ENCODE data around the gene TTC13. TPM values are rescaled to one million over a fixed set of nuclear protein-coding genes. Genes with fewer than 3 reads are reported as not detected.

The TTC13 gene
- total RNA-seq, 2 experiments from 2014 or later, result 30.8 to 39.2 TPM

- Mint-ChIP-seq H3K36me3 (peaks cover 56% of the 10 kb centered on the region), H3K9me3 (ENCODE audit: low read depth) (no peaks in the 10 kb centered on the region), H3K4me1 (peaks cover 2% of the 10 kb centered on the region), H3K27me3 (no peaks in the 10 kb centered on the region), H3K27ac (no peak overlapping the region), H3K4me3 (no peak overlapping the region)
- no peak for ATAC-seq
- DNase-seq, result no peak
- CTCF ChIA-PET, result interaction anchor here (1.0 to 3.2 kb wide), 3 partner anchors 13 to 40 kb away, joined by 3 to 7 read pairs (median 4); partner anchors contain the start of genes ARV1 and TTC13
These were observed 20.3 kb downstream of the TTC13 start for GRCh38 chr1:230958370-230958769.

GRCh38 chr1:230957580-230957989, 21.1 kb downstream of the TTC13 start:
- Mint-ChIP-seq H3K9me3 (ENCODE audit: low read depth) (no peaks in the 10 kb centered on the region), H3K36me3 (peaks cover 53% of the 10 kb centered on the region), H3K4me1 (peaks cover 2% of the 10 kb centered on the region), H3K4me3 (no peak overlapping the region), H3K27ac (no peak overlapping the region), H3K27me3 (no peaks in the 10 kb centered on the region)
- CTCF ChIA-PET, result interaction anchor here (1.0 to 3.2 kb wide), 3 partner anchors 14 to 39 kb away, joined by 3 to 7 read pairs (median 4); partner anchors contain the start of genes ARV1 and TTC13
- ATAC-seq, result no peak
- no peak for DNase-seq

GRCh38 chr1:230950404-230950803, 28.3 kb downstream of the TTC13 start:
- H3K4me1 Mint-ChIP-seq, result no peaks in the 10 kb centered on the region
- H3K27ac Mint-ChIP-seq, result no peak overlapping the region
- no peaks in the 10 kb centered on the region for H3K27me3 Mint-ChIP-seq
- H3K36me3 Mint-ChIP-seq, result peaks cover 24% of the 10 kb centered on the region
- CTCF ChIA-PET, result no interaction called here
- H3K9me3 Mint-ChIP-seq (ENCODE audit: low read depth), result no peaks in the 10 kb centered on the region
- H3K4me3 Mint-ChIP-seq, result no peak overlapping the region
- DNase-seq (no peak), ATAC-seq (no peak)

GRCh38 chr1:230948903-230949302, 29.8 kb downstream of the TTC13 start:
- CTCF ChIA-PET, result no interaction called here
- ATAC-seq (no peak), DNase-seq (no peak)
- Mint-ChIP-seq H3K4me3 (no peak overlapping the region), H3K9me3 (ENCODE audit: low read depth) (no peaks in the 10 kb centered on the region), H3K4me1 (no peaks in the 10 kb centered on the region), H3K36me3 (peaks cover 27% of the 10 kb centered on the region), H3K27ac (no peak overlapping the region), H3K27me3 (no peaks in the 10 kb centered on the region)

GRCh38 chr1:230948301-230948700, 30.4 kb downstream of the TTC13 start:
- no peak overlapping the region for H3K27ac Mint-ChIP-seq
- CTCF ChIA-PET, result no interaction called here
- no peaks in the 10 kb centered on the region for H3K9me3 Mint-ChIP-seq (ENCODE audit: low read depth)
- no peak for ATAC-seq
- H3K4me1 Mint-ChIP-seq, result no peaks in the 10 kb centered on the region
- DNase-seq, result no peak
- H3K36me3 Mint-ChIP-seq, result peaks cover 23% of the 10 kb centered on the region
- H3K4me3 Mint-ChIP-seq, result no peak overlapping the region
- H3K27me3 Mint-ChIP-seq, result no peaks in the 10 kb centered on the region

- no peak for ATAC-seq
- CTCF ChIA-PET, result no interaction called here
These were observed 35.5 kb downstream of the TTC13 start for GRCh38 chr1:230943048-230943593.

GRCh38 chr1:230940848-230941247, 37.8 kb downstream of the TTC13 start:
- peaks cover 27% of the 10 kb centered on the region for H3K36me3 Mint-ChIP-seq

More at GRCh38 chr1:230943048-230943593, 35.5 kb downstream of the TTC13 start:
- DNase-seq, result no peak
- Mint-ChIP-seq H3K27me3 (no peaks in the 10 kb centered on the region), H3K27ac (no peak overlapping the region), H3K9me3 (ENCODE audit: low read depth) (no peaks in the 10 kb centered on the region), H3K4me3 (no peak overlapping the region), H3K36me3 (peaks cover 33% of the 10 kb centered on the region), H3K4me1 (peaks cover 5% of the 10 kb centered on the region)

GRCh38 chr1:230939806-230940489, 38.7 kb downstream of the TTC13 start:
- Mint-ChIP-seq H3K9me3 (ENCODE audit: low read depth) (no peaks in the 10 kb centered on the region), H3K4me3 (no peak overlapping the region), H3K36me3 (peaks cover 23% of the 10 kb centered on the region), H3K27ac (no peak overlapping the region), H3K4me1 (peaks cover 16% of the 10 kb centered on the region), H3K27me3 (no peaks in the 10 kb centered on the region)
- no peak for ATAC-seq
- DNase-seq, result no peak
- CTCF ChIA-PET, result no interaction called here

More at GRCh38 chr1:230940848-230941247, 37.8 kb downstream of the TTC13 start:
- no peaks in the 10 kb centered on the region for H3K9me3 Mint-ChIP-seq (ENCODE audit: low read depth)
- no peak for DNase-seq
- CTCF ChIA-PET, result no interaction called here
- H3K4me1 Mint-ChIP-seq, result peaks cover 16% of the 10 kb centered on the region
- no peak for ATAC-seq
- no peak overlapping the region for H3K4me3 Mint-ChIP-seq
- H3K27me3 Mint-ChIP-seq, result no peaks in the 10 kb centered on the region
- H3K27ac Mint-ChIP-seq, result no peak overlapping the region

GRCh38 chr1:230938924-230939368, 39.7 kb downstream of the TTC13 start:
- Mint-ChIP-seq H3K4me1 (peaks cover 16% of the 10 kb centered on the region), H3K36me3 (peaks cover 19% of the 10 kb centered on the region), H3K4me3 (no peak overlapping the region), H3K27ac (no peak overlapping the region), H3K9me3 (ENCODE audit: low read depth) (no peaks in the 10 kb centered on the region), H3K27me3 (no peaks in the 10 kb centered on the region)
- CTCF ChIA-PET, result no interaction called here
- DNase-seq (no peak), ATAC-seq (no peak)

GRCh38 chr1:230937371-230937770, 41.3 kb downstream of the TTC13 start:
- Mint-ChIP-seq H3K4me3 (no peak overlapping the region), H3K9me3 (ENCODE audit: low read depth) (no peaks in the 10 kb centered on the region), H3K36me3 (peaks cover 21% of the 10 kb centered on the region), H3K4me1 (peaks cover 14% of the 10 kb centered on the region), H3K27me3 (no peaks in the 10 kb centered on the region), H3K27ac (no peak overlapping the region)
- ATAC-seq, result no peak
- CTCF ChIA-PET, result no interaction called here
- no peak for DNase-seq

GRCh38 chr1:230936475-230936874, 42.2 kb downstream of the TTC13 start:
- Mint-ChIP-seq H3K27me3 (no peaks in the 10 kb centered on the region), H3K36me3 (peaks cover 20% of the 10 kb centered on the region), H3K9me3 (ENCODE audit: low read depth) (no peaks in the 10 kb centered on the region), H3K4me1 (peaks cover 14% of the 10 kb centered on the region), H3K4me3 (no peak overlapping the region), H3K27ac (no peak overlapping the region)
- ATAC-seq (no peak), DNase-seq (no peak)
- CTCF ChIA-PET, result no interaction called here

GRCh38 chr1:230935852-230936251, 42.8 kb downstream of the TTC13 start:
- H3K9me3 Mint-ChIP-seq (ENCODE audit: low read depth), result no peaks in the 10 kb centered on the region
- H3K4me1 Mint-ChIP-seq, result peaks cover 14% of the 10 kb centered on the region
- CTCF ChIA-PET, result no interaction called here
- no peak for ATAC-seq
- no peak for DNase-seq
- H3K36me3 Mint-ChIP-seq, result peaks cover 24% of the 10 kb centered on the region
- H3K4me3 Mint-ChIP-seq, result no peak overlapping the region
- no peak overlapping the region for H3K27ac Mint-ChIP-seq
- H3K27me3 Mint-ChIP-seq, result no peaks in the 10 kb centered on the region

GRCh38 chr1:230930986-230931385, 47.7 kb downstream of the TTC13 start:
- H3K4me1 Mint-ChIP-seq, result no peaks in the 10 kb centered on the region
- no peaks in the 10 kb centered on the region for H3K9me3 Mint-ChIP-seq (ENCODE audit: low read depth)
- ATAC-seq (no peak), DNase-seq (no peak)
- no peaks in the 10 kb centered on the region for H3K27me3 Mint-ChIP-seq
- CTCF ChIA-PET, result interaction anchor here (0.8 to 1.0 kb wide), 2 partner anchors 12 to 14 kb away, joined by 3 read pairs; no protein-coding TSS in a partner anchor
- peaks cover 33% of the 10 kb centered on the region for H3K36me3 Mint-ChIP-seq
- no peak overlapping the region for H3K4me3 Mint-ChIP-seq
- no peak overlapping the region for H3K27ac Mint-ChIP-seq

- H3K27ac Mint-ChIP-seq, result no peak overlapping the region
These were observed 52.5 kb downstream of the TTC13 start for GRCh38 chr1:230926182-230926581.

More at GRCh38 chr1:230926182-230926581, 52.5 kb downstream of the TTC13 start:
- CTCF ChIA-PET, result no interaction called here
- Mint-ChIP-seq H3K36me3 (peaks cover 39% of the 10 kb centered on the region), H3K4me3 (no peak overlapping the region), H3K9me3 (ENCODE audit: low read depth) (no peaks in the 10 kb centered on the region), H3K27me3 (no peaks in the 10 kb centered on the region), H3K4me1 (no peaks in the 10 kb centered on the region)
- ATAC-seq (no peak), DNase-seq (no peak)
